ENCODE measurements around the gene GPS2.

GPS2 gene

DNA sequence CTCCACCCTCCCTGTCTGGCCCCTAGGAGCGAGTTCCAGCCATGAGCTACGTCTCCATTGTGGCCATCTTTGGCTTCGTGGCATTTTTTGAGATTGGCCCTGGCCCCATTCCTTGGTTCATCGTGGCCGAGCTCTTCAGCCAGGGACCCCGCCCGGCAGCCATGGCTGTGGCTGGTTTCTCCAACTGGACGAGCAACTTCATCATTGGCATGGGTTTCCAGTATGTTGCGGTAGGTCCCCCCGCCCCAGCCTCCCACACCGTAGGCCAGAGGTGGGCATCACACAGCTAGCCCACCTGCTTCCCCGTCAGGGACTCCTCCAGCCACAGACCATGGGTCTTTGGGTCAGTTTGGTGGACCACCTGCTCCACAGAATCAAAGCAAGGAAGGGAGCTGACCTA is 29.5 kb downstream of the GPS2 start:
- in situ Hi-C loops (cut with MboI; ENCODE audit: low sequenced_read_pairs), result no loop called here
- Histone ChIP-seq H3K27me3 (ENCODE audit: low read depth) (no peaks in the 10 kb centered on the region), H3K4me1 (peaks cover 6% of the 10 kb centered on the region), H3K9me3 (no peaks in the 10 kb centered on the region), H3K4me3 (no peak overlapping the region), H3K36me3 (replicated peaks) (no peaks in the 10 kb centered on the region; the same call in 1 of the 2 replicates)
- DNase-seq (ENCODE audit: low spot score in 2 of 2), result no peak

DNA sequence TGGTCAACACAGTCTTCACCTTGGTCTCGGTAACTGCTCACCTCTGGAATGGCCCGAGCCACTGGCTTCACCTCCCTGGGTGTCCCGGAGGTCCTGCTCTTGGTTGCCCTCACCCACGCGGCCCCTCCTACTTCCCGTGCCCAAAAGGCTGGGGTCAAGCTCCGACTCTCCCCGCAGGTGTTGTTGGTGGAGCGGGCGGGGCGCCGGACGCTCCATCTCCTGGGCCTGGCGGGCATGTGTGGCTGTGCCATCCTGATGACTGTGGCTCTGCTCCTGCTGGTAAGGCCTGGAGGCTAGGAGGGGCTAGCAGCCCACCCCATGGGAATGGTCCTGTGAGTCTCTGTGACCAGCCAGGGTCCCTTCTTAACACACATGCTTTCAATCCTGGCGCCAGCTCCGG is 30.2 kb downstream of the GPS2 start:
- Histone ChIP-seq H3K9me3 (no peaks in the 10 kb centered on the region), H3K36me3 (replicated peaks) (no peaks in the 10 kb centered on the region; the same call in 1 of the 2 replicates), H3K4me1 (peaks cover 8% of the 10 kb centered on the region), H3K27me3 (ENCODE audit: low read depth) (no peaks in the 10 kb centered on the region), H3K4me3 (no peak overlapping the region)
- no peak for DNase-seq (ENCODE audit: low spot score in 2 of 2)
- in situ Hi-C loops (cut with MboI; ENCODE audit: low sequenced_read_pairs), result loop anchor here (5.0 kb wide), 1 partner anchor 62 kb away; no protein-coding TSS in a partner anchor

DNA sequence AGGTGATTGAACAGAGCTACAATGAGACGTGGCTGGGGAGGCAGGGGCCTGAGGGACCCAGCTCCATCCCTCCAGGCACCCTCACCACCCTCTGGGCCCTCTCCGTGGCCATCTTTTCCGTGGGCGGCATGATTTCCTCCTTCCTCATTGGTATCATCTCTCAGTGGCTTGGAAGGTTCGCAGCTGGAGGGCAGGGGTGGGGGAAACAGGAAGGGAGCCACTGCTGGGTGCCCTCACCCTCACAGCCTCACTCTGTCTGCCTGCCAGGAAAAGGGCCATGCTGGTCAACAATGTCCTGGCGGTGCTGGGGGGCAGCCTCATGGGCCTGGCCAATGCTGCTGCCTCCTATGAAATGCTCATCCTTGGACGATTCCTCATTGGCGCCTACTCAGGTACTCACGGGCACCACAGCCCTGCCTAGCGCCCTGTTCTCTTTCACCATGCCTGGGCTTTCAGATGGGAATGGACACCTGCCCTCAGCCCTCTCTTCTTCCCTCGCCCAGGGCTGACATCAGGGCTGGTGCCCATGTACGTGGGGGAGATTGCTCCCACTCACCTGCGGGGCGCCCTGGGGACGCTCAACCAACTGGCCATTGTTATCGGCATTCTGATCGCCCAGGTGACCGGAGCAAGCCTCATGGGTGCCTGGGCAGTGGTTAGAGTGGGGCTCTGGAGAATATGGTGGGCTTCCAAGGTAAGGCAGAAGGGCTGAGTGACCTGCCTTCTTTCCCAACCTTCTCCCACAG is 31.5 kb downstream of the GPS2 start:
- in situ Hi-C loops (cut with MboI; ENCODE audit: low sequenced_read_pairs), result loop anchor here (5.0 kb wide), 1 partner anchor 64 kb away; no protein-coding TSS in a partner anchor
- Histone ChIP-seq H3K4me3 (no peak overlapping the region), H3K27me3 (ENCODE audit: low read depth) (no peaks in the 10 kb centered on the region)

DNA sequence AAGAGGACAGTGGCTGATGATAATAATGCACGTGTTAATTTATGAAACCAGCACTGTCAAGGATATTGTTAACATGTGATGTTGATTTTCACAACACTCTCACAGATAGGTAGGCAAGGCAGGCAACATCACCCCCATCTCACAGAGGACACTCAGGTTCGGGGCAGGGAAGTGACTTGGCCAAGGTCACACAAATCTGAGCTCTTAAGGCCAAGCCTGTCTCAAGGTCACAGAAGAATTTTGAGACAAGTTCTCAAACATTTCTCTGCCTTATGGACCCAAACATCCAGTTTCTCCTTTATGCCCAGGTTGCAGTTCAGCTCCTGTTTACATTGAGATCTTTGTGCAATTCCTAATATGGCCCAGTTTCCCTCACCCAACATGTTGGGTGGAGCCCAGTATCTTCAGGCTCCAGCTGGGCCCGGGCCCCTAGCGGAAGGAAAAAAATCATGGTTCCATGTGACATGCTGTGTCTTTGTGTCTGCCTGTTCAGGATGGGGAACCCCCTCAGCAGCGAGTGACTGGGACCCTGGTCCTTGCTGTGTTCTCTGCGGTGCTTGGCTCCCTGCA is 32.3 kb downstream of the GPS2 start:
- no peak for DNase-seq (ENCODE audit: low spot score in 2 of 2)
- H3K4me1 ChIP-seq, result peaks cover 8% of the 10 kb centered on the region
- no peaks in the 10 kb centered on the region for H3K9me3 ChIP-seq
- H3K4me3 ChIP-seq, result no peak overlapping the region; the same call in 1 of the 2 replicates
- no peaks in the 10 kb centered on the region; the same call in 1 of the 2 replicates for H3K36me3 ChIP-seq (replicated peaks)
- in situ Hi-C loops (cut with MboI; ENCODE audit: low sequenced_read_pairs), result loop anchor here (5.0 kb wide), 1 partner anchor 64 kb away; no protein-coding TSS in a partner anchor
- H3K27me3 ChIP-seq (ENCODE audit: low read depth), result no peaks in the 10 kb centered on the region

More for the DNA sequence above, 31.5 kb downstream of the GPS2 start:
- no peak for DNase-seq (ENCODE audit: low spot score in 2 of 2)
- H3K4me1 ChIP-seq, result peaks cover 8% of the 10 kb centered on the region
- no peaks in the 10 kb centered on the region; the same call in 1 of the 2 replicates for H3K36me3 ChIP-seq (replicated peaks)
- H3K9me3 ChIP-seq, result no peaks in the 10 kb centered on the region

DNA sequence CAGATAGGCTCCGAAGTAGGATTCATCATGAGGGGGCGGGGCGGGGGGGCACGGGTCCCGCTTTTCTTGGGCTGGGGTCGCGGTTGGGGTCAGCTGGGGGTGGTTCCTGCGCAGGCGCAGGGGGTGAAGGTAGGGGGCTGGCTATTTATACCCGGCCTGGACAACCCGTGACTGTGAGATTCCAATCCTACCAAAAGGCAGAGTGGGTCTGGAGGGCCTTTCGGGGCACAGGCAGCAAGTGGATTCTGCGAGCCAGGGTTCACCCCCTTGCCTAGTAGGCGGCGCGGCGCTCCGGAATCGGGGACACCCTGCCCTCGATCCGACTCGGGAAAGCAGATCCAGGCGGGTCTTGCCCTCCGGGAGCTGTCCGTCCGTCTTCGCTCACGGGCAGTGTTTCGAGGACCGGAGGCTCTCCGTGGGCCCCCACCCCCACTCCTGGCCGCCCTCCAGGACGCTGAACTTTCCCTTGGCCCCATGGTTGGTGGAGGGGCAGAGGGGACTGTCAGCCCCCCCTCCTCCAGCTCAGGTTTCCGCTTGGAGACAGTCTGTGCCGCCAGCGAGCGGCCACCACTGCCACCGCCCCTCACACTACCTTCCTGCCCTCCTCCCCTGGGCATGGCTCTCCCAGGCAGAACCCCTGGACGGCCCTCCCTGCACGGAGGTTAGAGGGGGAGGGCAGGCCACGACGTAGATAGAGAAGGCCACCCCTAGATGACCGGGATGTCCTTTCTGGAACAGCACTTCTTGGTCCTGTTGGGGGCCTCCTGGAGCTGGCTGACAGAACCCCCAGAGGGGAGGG is 33.0 kb downstream of the GPS2 start:
- Histone ChIP-seq H3K9me3 (no peaks in the 10 kb centered on the region), H3K36me3 (replicated peaks) (no peaks in the 10 kb centered on the region; the same call in 1 of the 2 replicates), H3K4me3 (peak overlapping the region; percentile 75), H3K27me3 (ENCODE audit: low read depth) (no peaks in the 10 kb centered on the region), H3K4me1 (peaks cover 8% of the 10 kb centered on the region)
- peak in 1 of 2 experiments; percentile 35 for DNase-seq (ENCODE audit: low spot score in 2 of 2)
- in situ Hi-C loops (cut with MboI; ENCODE audit: low sequenced_read_pairs), result loop anchor here (5.0 kb wide), 1 partner anchor 65 kb away; no protein-coding TSS in a partner anchor

DNA sequence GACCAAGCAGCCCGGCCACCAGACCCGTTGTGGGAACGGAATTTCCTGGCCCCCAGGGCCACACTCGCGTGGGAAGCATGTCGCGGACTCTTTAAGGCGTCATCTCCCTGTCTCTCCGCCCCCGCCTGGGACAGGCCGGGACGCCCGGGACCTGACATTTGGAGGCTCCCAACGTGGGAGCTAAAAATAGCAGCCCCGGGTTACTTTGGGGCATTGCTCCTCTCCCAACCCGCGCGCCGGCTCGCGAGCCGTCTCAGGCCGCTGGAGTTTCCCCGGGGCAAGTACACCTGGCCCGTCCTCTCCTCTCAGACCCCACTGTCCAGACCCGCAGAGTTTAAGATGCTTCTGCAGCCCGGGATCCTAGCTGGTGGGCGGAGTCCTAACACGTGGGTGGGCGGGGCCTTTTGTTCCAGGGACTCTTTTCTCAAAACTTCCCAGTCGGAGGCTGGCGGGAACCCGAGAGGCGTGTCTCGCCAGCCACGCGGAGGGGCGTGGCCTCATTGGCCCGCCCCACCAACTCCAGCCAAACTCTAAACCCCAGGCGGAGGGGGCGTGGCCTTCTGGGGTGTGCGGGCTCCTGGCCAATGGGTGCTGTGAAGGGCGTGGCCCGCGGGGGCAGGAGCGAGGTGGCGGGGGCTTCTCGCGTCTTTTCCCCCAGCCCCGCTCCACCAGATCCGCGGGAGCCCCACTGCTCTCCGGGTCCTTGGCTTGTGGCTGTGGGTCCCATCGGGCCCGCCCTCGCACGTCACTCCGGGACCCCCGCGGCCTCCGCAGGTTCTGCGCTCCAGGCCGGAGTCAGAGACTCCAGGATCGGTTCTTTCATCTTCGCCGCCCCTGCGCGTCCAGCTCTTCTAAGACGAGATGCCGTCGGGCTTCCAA is 33.8 kb downstream of the GPS2 start, which contains the start of gene SLC2A4:
TSS of gene SLC2A4 (plus strand) at position 645 of the 879 bp plus-strand sequence. CDS start at position 862, 217 bp downstream.
- Histone ChIP-seq H3K36me3 (replicated peaks) (no peaks in the 10 kb centered on the region; the same call in 1 of the 2 replicates), H3K27me3 (ENCODE audit: low read depth) (no peaks in the 10 kb centered on the region), H3K9me3 (no peaks in the 10 kb centered on the region), H3K4me1 (peaks cover 8% of the 10 kb centered on the region), H3K4me3 (peak within 1 kb of the TSS; percentile 75)
- in situ Hi-C loops (cut with MboI; ENCODE audit: low sequenced_read_pairs), result loop anchor here (5.0 kb wide), 1 partner anchor 66 kb away; no protein-coding TSS in a partner anchor
- peak; percentile 95 to 99 for DNase-seq (ENCODE audit: low spot score in 2 of 2)

DNA sequence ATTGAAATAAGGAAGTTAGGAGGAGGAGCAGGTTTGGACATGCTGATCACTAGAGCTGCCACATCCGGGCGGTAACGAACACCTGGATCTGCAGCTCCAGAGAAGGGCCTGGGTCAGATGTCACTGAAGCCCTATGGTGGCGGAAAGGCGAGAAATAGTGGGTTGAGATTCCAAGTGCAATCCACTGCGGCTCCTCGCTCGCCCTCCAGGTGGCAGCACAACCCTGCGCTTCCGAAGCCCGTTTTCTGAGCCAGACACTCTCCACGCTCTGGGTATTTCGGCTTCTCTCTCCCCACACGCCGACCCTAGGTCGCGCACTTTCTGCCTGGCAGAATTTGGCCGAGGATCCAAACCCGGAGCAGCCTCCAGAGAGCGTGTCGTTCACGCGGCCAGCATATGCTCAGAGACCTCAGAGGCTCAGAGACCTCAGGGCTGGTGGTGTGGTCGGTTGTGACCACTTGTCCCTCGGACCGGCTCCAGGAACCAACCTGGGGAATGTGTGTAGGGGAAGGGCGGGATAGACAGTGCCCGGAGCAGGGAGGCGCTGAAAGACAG is 34.6 kb downstream of the GPS2 start:
- in situ Hi-C loops (cut with MboI; ENCODE audit: low sequenced_read_pairs), result loop anchor here (5.0 kb wide), 1 partner anchor 67 kb away; no protein-coding TSS in a partner anchor

DNA sequence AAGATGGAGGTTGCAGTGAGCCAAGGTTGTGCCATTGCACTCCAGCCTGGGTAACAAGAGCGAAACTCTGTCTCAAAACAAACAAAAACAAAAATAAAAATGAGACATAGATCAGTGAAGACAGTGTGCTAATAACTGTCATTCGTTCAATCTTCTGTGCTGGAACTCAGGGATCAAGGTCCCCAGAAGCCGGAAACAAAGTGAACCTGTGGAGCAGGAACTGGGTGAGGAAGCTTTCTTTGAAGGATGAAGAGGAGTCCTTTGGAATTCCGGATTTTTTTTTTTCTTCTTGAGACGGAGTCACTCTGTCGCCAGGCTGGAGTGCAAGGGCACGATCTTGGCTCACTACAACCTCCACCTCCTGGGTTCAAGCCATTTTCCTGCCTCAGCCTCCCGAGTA is 35.7 kb downstream of the GPS2 start:
- Histone ChIP-seq H3K36me3 (replicated peaks) (no peaks in the 10 kb centered on the region), H3K4me3 (no peak overlapping the region), H3K4me1 (peaks cover 8% of the 10 kb centered on the region), H3K27me3 (ENCODE audit: low read depth) (no peaks in the 10 kb centered on the region), H3K9me3 (no peaks in the 10 kb centered on the region)
- no peak for DNase-seq (ENCODE audit: low spot score in 2 of 2)
- in situ Hi-C loops (cut with MboI; ENCODE audit: low sequenced_read_pairs), result no loop called here

More for the DNA sequence above, 34.6 kb downstream of the GPS2 start:
- peak overlapping the region; percentile 75 for H3K4me3 ChIP-seq
- DNase-seq (ENCODE audit: low spot score in 2 of 2), result peak; percentile 85 to 92
- peaks cover 8% of the 10 kb centered on the region for H3K4me1 ChIP-seq
- H3K9me3 ChIP-seq, result no peaks in the 10 kb centered on the region
- H3K27me3 ChIP-seq (ENCODE audit: low read depth), result no peaks in the 10 kb centered on the region
- no peaks in the 10 kb centered on the region for H3K36me3 ChIP-seq (replicated peaks)

DNA sequence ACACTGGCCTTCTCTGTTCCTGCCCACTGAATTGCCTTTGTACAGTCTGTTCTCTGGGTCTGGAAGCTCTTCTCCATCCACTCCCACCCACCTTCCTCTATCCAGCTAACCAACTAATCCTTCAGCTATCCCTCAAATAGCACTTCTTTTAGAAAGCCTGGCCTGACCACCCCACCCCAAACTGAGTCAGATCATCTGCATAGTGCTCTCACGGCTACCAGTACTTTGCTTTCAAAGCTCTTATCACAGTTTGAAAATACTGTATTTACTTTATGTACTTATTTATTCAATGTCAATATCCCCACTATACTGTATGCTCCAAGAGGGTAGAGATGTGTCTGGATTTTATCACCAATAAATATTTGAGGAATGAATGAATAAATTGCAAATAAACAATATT is 48.4 kb downstream of the GPS2 start:
- DNase-seq (ENCODE audit: low spot score in 2 of 2), result no peak
- no peaks in the 10 kb centered on the region for H3K36me3 ChIP-seq (replicated peaks)
- in situ Hi-C loops (cut with MboI; ENCODE audit: low sequenced_read_pairs), result no loop called here
- H3K4me3 ChIP-seq, result no peak overlapping the region
- no peaks in the 10 kb centered on the region for H3K9me3 ChIP-seq
- no peaks in the 10 kb centered on the region for H3K27me3 ChIP-seq (ENCODE audit: low read depth)
- peaks cover 29% of the 10 kb centered on the region for H3K4me1 ChIP-seq

DNA sequence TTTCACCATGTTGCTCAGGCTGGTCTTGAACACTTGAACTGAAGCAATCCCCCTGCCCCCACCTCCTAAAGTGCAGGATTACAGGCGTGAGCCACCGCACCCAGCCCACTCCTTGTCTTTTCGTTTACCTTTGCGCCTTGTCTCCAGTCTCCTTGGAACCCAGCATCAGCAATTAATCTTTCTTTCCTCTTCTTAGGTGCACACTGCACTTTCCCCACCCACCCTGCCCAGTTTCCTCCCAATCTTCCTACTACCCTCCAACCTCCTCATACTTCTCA is 51.4 kb downstream of the GPS2 start:
- in situ Hi-C loops (cut with MboI; ENCODE audit: low sequenced_read_pairs), result no loop called here
- DNase-seq (ENCODE audit: low spot score in 2 of 2), result peak in 1 of 2 experiments; percentile 17
- Histone ChIP-seq H3K27me3 (ENCODE audit: low read depth) (no peaks in the 10 kb centered on the region), H3K4me3 (no peak overlapping the region), H3K36me3 (replicated peaks) (peaks cover 15% of the 10 kb centered on the region), H3K4me1 (peaks cover 29% of the 10 kb centered on the region), H3K9me3 (no peaks in the 10 kb centered on the region)

DNA sequence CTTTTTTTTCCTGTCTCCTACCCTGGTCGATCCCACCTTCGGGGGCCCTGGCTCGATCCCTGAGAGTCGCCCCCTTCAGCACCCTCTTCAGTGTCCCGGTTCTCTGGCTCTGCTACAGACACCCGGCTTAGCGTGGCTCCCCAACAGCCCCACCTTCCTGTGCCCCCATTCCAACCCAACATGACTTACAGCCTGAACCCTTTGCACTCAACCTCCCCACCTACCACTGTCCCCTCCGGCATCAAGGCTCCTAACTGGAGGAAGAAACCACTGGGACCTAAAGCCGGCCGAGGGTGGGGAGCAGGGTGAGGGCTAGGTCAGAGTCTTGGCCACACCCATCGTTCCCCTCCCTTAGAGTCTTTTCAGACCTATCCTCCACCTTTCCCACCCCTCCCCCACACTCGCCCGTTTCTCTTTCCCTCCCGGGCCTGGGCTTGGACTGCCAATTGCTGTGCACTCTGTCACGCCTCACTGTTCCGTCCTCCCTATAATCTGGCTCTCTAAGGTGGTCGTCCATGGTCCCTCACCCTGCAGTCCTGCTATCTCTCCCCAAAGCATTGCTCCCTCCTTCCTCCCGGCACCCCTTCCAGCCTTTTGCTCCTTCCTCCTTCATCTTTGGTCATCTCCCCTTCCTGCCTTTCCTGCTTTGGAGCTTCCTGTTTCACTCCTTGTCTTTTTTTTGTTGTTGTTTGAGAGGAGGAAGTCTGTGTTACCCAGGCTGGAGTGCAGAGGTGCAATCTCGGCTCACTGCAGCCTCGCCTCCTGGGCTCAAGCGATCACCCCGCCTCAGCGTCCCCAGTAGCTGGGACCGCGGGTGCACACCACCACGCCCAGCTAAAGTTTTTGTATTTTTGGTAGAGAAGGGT is 52.0 kb downstream of the GPS2 start:
- Histone ChIP-seq H3K9me3 (no peaks in the 10 kb centered on the region), H3K27me3 (ENCODE audit: low read depth) (no peaks in the 10 kb centered on the region), H3K4me1 (peaks cover 29% of the 10 kb centered on the region), H3K4me3 (no peak overlapping the region), H3K36me3 (replicated peaks) (peaks cover 21% of the 10 kb centered on the region)
- peak; percentile 46 to 82 for DNase-seq (ENCODE audit: low spot score in 2 of 2)
- in situ Hi-C loops (cut with MboI; ENCODE audit: low sequenced_read_pairs), result no loop called here

Measured in HAP-1 (cell line).